Measurements from ENCODE around the gene DNAJA1.

DNAJA1 gene

GRCh38 chr9:33007755-33008154 is 17.3 kb upstream of the DNAJA1 start:
- no peak overlapping the region for H3K4me3 ChIP-seq (ENCODE audit: low read length, poor library complexity, severe bottlenecking)
- no peaks in the 10 kb centered on the region for H3K4me1 ChIP-seq (ENCODE audit: insufficient read depth, low read length, poor library complexity, severe bottlenecking)
- no peaks in the 10 kb centered on the region for H3K9me3 ChIP-seq (ENCODE audit: insufficient read depth, low read depth, low read length)
- H2AFZ ChIP-seq (ENCODE audit: low read length): no peak overlapping the region
- H3K9ac ChIP-seq (ENCODE audit: low read depth, low read length, poor library complexity, severe bottlenecking): no peak overlapping the region
- TF ChIP-seq EZH2phosphoT487 (IDR thresholded peaks at IDR 0.05; ENCODE audit: borderline replicate concordance) (no peak), CTCF (conservative IDR thresholded peaks at IDR 0.05; ENCODE audit: low read length) (no peak)
- H3K4me2 ChIP-seq (ENCODE audit: low read depth, low read length, poor library complexity, severe bottlenecking): no peak overlapping the region
- H3K9me2 ChIP-seq (replicated peaks; ENCODE audit: low read depth, low read length): no peaks in the 10 kb centered on the region
- H3K79me2 ChIP-seq (ENCODE audit: insufficient read depth, low read length): no peaks in the 10 kb centered on the region
- no peaks in the 10 kb centered on the region for H3F3A ChIP-seq (ENCODE audit: low read depth)
- H3K27me3 ChIP-seq (ENCODE audit: insufficient read depth, low read length, poor library complexity, severe bottlenecking): no peaks in the 10 kb centered on the region
- H3K36me3 ChIP-seq (ENCODE audit: insufficient read depth, low read length): no peaks in the 10 kb centered on the region
- H4K20me1 ChIP-seq (ENCODE audit: insufficient read depth, low read length, poor library complexity, severe bottlenecking): no peaks in the 10 kb centered on the region

GRCh38 chr9:33011831-33012230 is 13.2 kb upstream of the DNAJA1 start:
- no peak overlapping the region for H3K4me3 ChIP-seq (ENCODE audit: low read length, poor library complexity, severe bottlenecking)
- H3K9me3 ChIP-seq (ENCODE audit: insufficient read depth, low read depth, low read length): no peaks in the 10 kb centered on the region
- H3K4me1 ChIP-seq (ENCODE audit: insufficient read depth, low read length, poor library complexity, severe bottlenecking): no peaks in the 10 kb centered on the region
- TF ChIP-seq CTCF (conservative IDR thresholded peaks at IDR 0.05; ENCODE audit: low read length): no peak
- TF ChIP-seq EZH2phosphoT487 (IDR thresholded peaks at IDR 0.05; ENCODE audit: borderline replicate concordance): no peak
- no peak overlapping the region for H3K9ac ChIP-seq (ENCODE audit: low read depth, low read length, poor library complexity, severe bottlenecking)
- H4K20me1 ChIP-seq (ENCODE audit: insufficient read depth, low read length, poor library complexity, severe bottlenecking): no peaks in the 10 kb centered on the region
- H2AFZ ChIP-seq (ENCODE audit: low read length): no peak overlapping the region
- H3K36me3 ChIP-seq (ENCODE audit: insufficient read depth, low read length): no peaks in the 10 kb centered on the region
- no peaks in the 10 kb centered on the region for H3F3A ChIP-seq (ENCODE audit: low read depth)
- no peaks in the 10 kb centered on the region for H3K79me2 ChIP-seq (ENCODE audit: insufficient read depth, low read length)
- no peaks in the 10 kb centered on the region for H3K9me2 ChIP-seq (replicated peaks; ENCODE audit: low read depth, low read length)
- H3K4me2 ChIP-seq (ENCODE audit: low read depth, low read length, poor library complexity, severe bottlenecking): no peak overlapping the region
- H3K27me3 ChIP-seq (ENCODE audit: insufficient read depth, low read length, poor library complexity, severe bottlenecking): no peaks in the 10 kb centered on the region

GRCh38 chr9:33012328-33013069 is 12.6 kb upstream of the DNAJA1 start:
- Histone ChIP-seq H3K4me1 (ENCODE audit: insufficient read depth, low read length, poor library complexity, severe bottlenecking) (no peaks in the 10 kb centered on the region), H3K36me3 (ENCODE audit: insufficient read depth, low read length) (no peaks in the 10 kb centered on the region), H2AFZ (ENCODE audit: low read length) (no peak overlapping the region), H4K20me1 (ENCODE audit: insufficient read depth, low read length, poor library complexity, severe bottlenecking) (no peaks in the 10 kb centered on the region), H3K4me2 (ENCODE audit: low read depth, low read length, poor library complexity, severe bottlenecking) (no peak overlapping the region), H3K27me3 (ENCODE audit: insufficient read depth, low read length, poor library complexity, severe bottlenecking) (no peaks in the 10 kb centered on the region), H3K9me2 (replicated peaks; ENCODE audit: low read depth, low read length) (no peaks in the 10 kb centered on the region), H3K4me3 (ENCODE audit: low read length, poor library complexity, severe bottlenecking) (no peak overlapping the region), H3K9ac (ENCODE audit: low read depth, low read length, poor library complexity, severe bottlenecking) (no peak overlapping the region), H3K79me2 (ENCODE audit: insufficient read depth, low read length) (no peaks in the 10 kb centered on the region), H3K9me3 (ENCODE audit: insufficient read depth, low read depth, low read length) (no peaks in the 10 kb centered on the region), H3F3A (ENCODE audit: low read depth) (no peaks in the 10 kb centered on the region)
- TF ChIP-seq CTCF (conservative IDR thresholded peaks at IDR 0.05; ENCODE audit: low read length): no peak
- no peak for TF ChIP-seq EZH2phosphoT487 (IDR thresholded peaks at IDR 0.05; ENCODE audit: borderline replicate concordance)

All from Loucy (cell line).